Lung microvascular endothelial cell (primary cell): ENCODE data around the gene MAN1B1. TPM values are rescaled to one million over a fixed set of nuclear protein-coding genes. Genes with fewer than 3 reads are reported as not detected.

ENCODE experiments used
- total RNA-seq: library from RNA; depleted of rRNA; stranded (reverse); fragments of >200 nt; gene quantifications from 2 replicates; pipeline ENCODE4 v1.2.1, GENCODE V29; 2014

MAN1B1 gene
- total RNA-seq, 1 donor from 2014 or later = 38.3 TPM

Other genes starting within 250 kb of the MAN1B1 start
- 0.44 and 1.4 TPM in 2 replicates for gene AJM1, start 244.5 kb upstream of the MAN1B1 start, total RNA-seq
- 242 and 316 TPM in 2 replicates for gene PHPT1, start 237.6 kb upstream of the MAN1B1 start, total RNA-seq
- 0.65 and 2.0 TPM in 2 replicates for gene MAMDC4, start 234.6 kb upstream of the MAN1B1 start, total RNA-seq
- gene EDF1, start 220.7 kb upstream of the MAN1B1 start, total RNA-seq = 254 and 382 TPM in 2 replicates
- 10.9 and 14.7 TPM in 2 replicates for gene TRAF2, start 200.5 kb upstream of the MAN1B1 start, total RNA-seq
- 115 and 192 TPM in 2 replicates for gene FBXW5, start 142.2 kb upstream of the MAN1B1 start, total RNA-seq
- gene C8G, start 141.7 kb upstream of the MAN1B1 start, total RNA-seq = 0.60 and 0.65 TPM in 2 replicates
- gene LCN12, start 134.7 kb upstream of the MAN1B1 start, total RNA-seq = not detected in 2 replicates
- gene PTGDS, start 109.5 kb upstream of the MAN1B1 start, total RNA-seq = 0.22 and 0.79 TPM in 2 replicates
- not detected in 2 replicates for gene LCNL1, start 104.0 kb upstream of the MAN1B1 start, total RNA-seq
- gene PAXX, start 94.6 kb upstream of the MAN1B1 start, total RNA-seq = 8.9 and 9.7 TPM in 2 replicates
- gene CLIC3, start 90.4 kb upstream of the MAN1B1 start, total RNA-seq = 0.22 TPM in 1 of 2 replicates, not detected in the other
- gene ABCA2, start 58.7 kb upstream of the MAN1B1 start, total RNA-seq = 4.0 and 5.0 TPM in 2 replicates
- not detected in 2 replicates for gene FUT7, start 54.9 kb upstream of the MAN1B1 start, total RNA-seq
- 6.2 and 10.5 TPM in 2 replicates for gene NPDC1, start 40.8 kb upstream of the MAN1B1 start, total RNA-seq
- not detected in 2 replicates for gene ENTPD2, start 32.9 kb upstream of the MAN1B1 start, total RNA-seq
- gene SAPCD2, start 16.4 kb upstream of the MAN1B1 start, total RNA-seq = 1.4 and 5.9 TPM in 2 replicates
- 13.1 and 16.9 TPM in 2 replicates for gene UAP1L1, start 9.5 kb upstream of the MAN1B1 start, total RNA-seq
- gene DPP7, start 27.7 kb downstream of the MAN1B1 start, total RNA-seq = 63.2 and 117 TPM in 2 replicates
- gene GRIN1, start 52.2 kb downstream of the MAN1B1 start, total RNA-seq = under 0.01 and 0.22 TPM in 2 replicates
- not detected in 2 replicates for gene LRRC26, start 83.1 kb downstream of the MAN1B1 start, total RNA-seq
- gene TMEM210, start 85.1 kb downstream of the MAN1B1 start, total RNA-seq = not detected in 2 replicates
- 13.7 and 16.9 TPM in 2 replicates for gene ANAPC2, start 101.6 kb downstream of the MAN1B1 start, total RNA-seq
- 85.4 and 97.4 TPM in 2 replicates for gene SSNA1, start 101.7 kb downstream of the MAN1B1 start, total RNA-seq
- gene TPRN, start 113.8 kb downstream of the MAN1B1 start, total RNA-seq = 2.6 TPM in 2 replicates
- 19.6 and 26.0 TPM in 2 replicates for gene TMEM203, start 118.7 kb downstream of the MAN1B1 start, total RNA-seq
- 2.2 and 2.4 TPM in 2 replicates for gene NDOR1, start 118.7 kb downstream of the MAN1B1 start, total RNA-seq
- 0.22 TPM in 1 of 2 replicates, not detected in the other for gene RNF208, start 135.3 kb downstream of the MAN1B1 start, total RNA-seq
- gene CYSRT1, start 138.2 kb downstream of the MAN1B1 start, total RNA-seq = under 0.01 and 0.20 TPM in 2 replicates
- under 0.01 TPM in 1 of 2 replicates, not detected in the other for gene RNF224, start 140.5 kb downstream of the MAN1B1 start, total RNA-seq
- not detected in 2 replicates for gene SLC34A3, start 143.9 kb downstream of the MAN1B1 start, total RNA-seq
- gene TUBB4B, start 154.3 kb downstream of the MAN1B1 start, total RNA-seq = 103 and 110 TPM in 2 replicates
- not detected in 2 replicates for gene STPG3, start 164.3 kb downstream of the MAN1B1 start, total RNA-seq
- gene NELFB, start 168.3 kb downstream of the MAN1B1 start, total RNA-seq = 42.9 and 43.7 TPM in 2 replicates
- gene TOR4A, start 190.7 kb downstream of the MAN1B1 start, total RNA-seq = 21.4 and 21.8 TPM in 2 replicates
- gene NRARP, start 215.3 kb downstream of the MAN1B1 start, total RNA-seq = 18.7 and 28.3 TPM in 2 replicates